HepG2 (cell line): ENCODE measurements around the gene MED22. TPM values are rescaled to one million over a fixed set of nuclear protein-coding genes. Genes with fewer than 3 reads are reported as not detected.

Experiments
- ATAC-seq: fragments of 200-7000 bp; cut with Tn5 transposase; 3 replicates; pipeline ENCODE4 v1.9.1; 2020; ENCODE audit warnings: mild to moderate bottlenecking, moderate library complexity
- BruUV-seq: library from RNA; stranded (reverse); fragments of 400-500 nt; replicated peaks from 2 replicates; lab custom pipeline; 2021; lab: Mats Ljungman, UMichigan
- CTCF ChIA-PET: fragments of 300-600 bp; formaldehyde crosslinking; extraction: SDS; loops from one replicate; lab custom pipeline; 2021; ENCODE audit warnings: low total read pairs, inconsistent platforms, low intra/inter-chr PET ratio; lab: Yijun Ruan, JAX
- POLR2A ChIA-PET: fragments of 350-600 bp; sonication (Branson Sonifier 250); formaldehyde crosslinking; loops from one replicate; lab custom pipeline; 2020; ENCODE audit warnings: antibody characterized with exemption, inconsistent platforms; lab: Yijun Ruan, JAX
- DNase-seq: peaks from one replicate; pipeline ENCODE4 v3.0.0-alpha.2; 2015; ENCODE audit warnings: low spot score
- FAIRE-seq: peaks from 3 replicates; lab custom pipeline; 2011; peaks lifted over from hg19 to GRCh38; lab: Jason Lieb, UNC
- H2AFZ ChIP-seq: one replicate; pipeline ENCODE4 v1.6.1; 2011; ENCODE audit warnings: low read length, inconsistent platforms
- H3K27ac ChIP-seq: fragments of 300-600 bp; 3 replicates; pipeline ENCODE4 v1.8.0; 2011; ENCODE audit warnings: mixed run types, mild to moderate bottlenecking, mixed read lengths, low read length, inconsistent platforms; ENCODE audit not compliant: insufficient read depth; ENCODE audit errors: extremely low read length
- H3K27me3 ChIP-seq, 2 experiments: fragments of 200-600 bp in 1 of 2; 2 replicates in 1 of 2; 3 replicates in 1 of 2; pipeline versions ENCODE4 v1.6.0 to v1.8.0; 2011; ENCODE audit warnings: low read length in 2 of 2, mild to moderate bottlenecking in 2 of 2, moderate library complexity in 2 of 2, inconsistent platforms in 1 of 2; ENCODE audit not compliant: insufficient read depth in 2 of 2, control insufficient read depth in 1 of 2
- H3K36me3 ChIP-seq, 2 experiments: fragments of 200-600 bp in 1 of 2; replicated peaks in 1 of 2; 2 replicates in 1 of 2; 3 replicates in 1 of 2; pipeline versions ENCODE4 v1.5.1 to v1.8.0; 2011; ENCODE audit warnings: low read length in 2 of 2, inconsistent platforms in 1 of 2; ENCODE audit not compliant: insufficient read depth in 2 of 2, control insufficient read depth in 1 of 2
- H3K4me1 ChIP-seq: 2 replicates; pipeline ENCODE4 v1.5.1; 2012; ENCODE audit warnings: low read length, inconsistent platforms; ENCODE audit not compliant: insufficient read depth
- H3K4me2 ChIP-seq: 2 replicates; pipeline ENCODE4 v1.6.0; 2011; ENCODE audit warnings: low read depth, low read length, inconsistent platforms
- H3K4me3 ChIP-seq, 3 experiments: fragments of 200-600 bp in 1 of 3; sonication (generic), shearing (Covaris generic) in 1 of 3; replicated peaks in 1 of 3; 2 replicates each; pipeline ENCODE4 v1.5.1; 2011 to 2016; ENCODE audit warnings: low read length in 3 of 3, inconsistent platforms in 2 of 3, low read depth in 2 of 3, mild to moderate bottlenecking in 2 of 3, control low read depth in 1 of 3, mixed read lengths in 1 of 3; ENCODE audit not compliant: insufficient read depth in 1 of 3
- H3K79me2 ChIP-seq: one replicate; pipeline ENCODE4 v1.6.1; 2011; ENCODE audit warnings: low read length, inconsistent platforms; ENCODE audit not compliant: insufficient read depth
- H3K9ac ChIP-seq: 2 replicates; pipeline ENCODE4 v1.6.0; 2011; ENCODE audit warnings: mild to moderate bottlenecking, low read depth, low read length, inconsistent platforms; ENCODE audit not compliant: insufficient read depth
- H3K9me3 ChIP-seq: 2 replicates; pipeline ENCODE4 v1.5.1; 2012; ENCODE audit warnings: mild to moderate bottlenecking, low read length
- H4K20me1 ChIP-seq: 2 replicates; pipeline ENCODE4 v1.6.0; 2011; ENCODE audit warnings: inconsistent platforms, mild to moderate bottlenecking, low read length, moderate library complexity; ENCODE audit not compliant: insufficient read depth
- BCLAF1 ChIP-seq: fragments of 450-650 bp; IDR thresholded peaks from 2 replicates; pipeline ENCODE4 v1.6.1; 2017; ENCODE audit warnings: mild to moderate bottlenecking
- HOMEZ ChIP-seq: IDR thresholded peaks from 2 replicates; pipeline ENCODE4 v1.6.1; 2016; ENCODE audit warnings: low read depth
- MIXL1 ChIP-seq: IDR thresholded peaks from 2 replicates; pipeline ENCODE4 v1.6.1; 2016
- PHF5A ChIP-seq: IDR thresholded peaks from one replicate; pipeline ENCODE4 v1.6.1; 2018; ENCODE audit warnings: low read depth, missing genetic modification reagents; ENCODE audit not compliant: unreplicated experiment
- PRDM15 ChIP-seq: sonication (generic); formaldehyde crosslinking; IDR thresholded peaks from 2 replicates; pipeline ENCODE4 v1.4.0; 2020; ENCODE audit warnings: missing genetic modification reagents
- RELA ChIP-seq: sonication (generic); formaldehyde crosslinking; IDR thresholded peaks from 2 replicates; pipeline ENCODE4 v1.4.0; 2020; ENCODE audit warnings: missing genetic modification reagents
- RXRB ChIP-seq: IDR thresholded peaks from 2 replicates; pipeline ENCODE4 v1.6.1; 2016; ENCODE audit warnings: borderline replicate concordance, missing genetic modification reagents, missing compliant biosample characterization
- SNAPC5 ChIP-seq: sonication (generic); formaldehyde crosslinking; IDR thresholded peaks from 2 replicates; pipeline ENCODE4 v1.8.1; 2023; ENCODE audit warnings: mild to moderate bottlenecking, missing genetic modification reagents, borderline replicate concordance
- ZHX1 ChIP-seq: sonication (generic); formaldehyde crosslinking; IDR thresholded peaks from 2 replicates; pipeline ENCODE4 v1.8.1; 2022; ENCODE audit warnings: low read depth, mild to moderate bottlenecking, missing genetic modification reagents
- ZIK1 ChIP-seq: sonication (generic); formaldehyde crosslinking; IDR thresholded peaks from 2 replicates; pipeline ENCODE4 v1.5.0; 2020; ENCODE audit warnings: mild to moderate bottlenecking, low read depth, missing genetic modification reagents, borderline replicate concordance
- ZNF75D ChIP-seq: sonication (generic); formaldehyde crosslinking; IDR thresholded peaks from 2 replicates; pipeline ENCODE4 v1.8.1; 2023; ENCODE audit warnings: missing genetic modification reagents, mild to moderate bottlenecking, borderline replicate concordance
- WGBS: methylation state at CpG from one replicate; pipeline ENCODE4 v1.1.6; 2017; ENCODE audit warnings: low lambda C conversion rate; 5-methylcytosine and 5-hydroxymethylcytosine counted together
- in situ Hi-C: cut with HindIII; loops from 2 replicates; pipeline ENCODE4 v1.10.0; 2017; ENCODE audit warnings: low pct_unique_long_range_greater_than_20kb; ENCODE audit not compliant: extremely low pct_ligation_motif_present
- intact Hi-C: fragments of 100-400 bp; cut with micrococcal nuclease; formaldehyde crosslinking; loops from one replicate; pipeline ENCODE4 v1.10.0; 2022; ENCODE audit not compliant: unreplicated experiment
- polyA plus RNA-seq, 8 experiments: library from polyadenylated mRNA; depleted of rRNA in 3 of 8; stranded (reverse) in 7 of 8; unstranded in 1 of 8; fragments of >200 nt; fragmentation: Illumina TruSeq in 4 of 8; extraction: Trizol in 4 of 8; gene quantifications; 2 replicates each; pipeline versions ENCODE4 v1.2.1 to v1.2.3, GENCODE V29; 2011 to 2016; ENCODE audit warnings: low read depth in 4 of 8, missing spikeins in 1 of 8, mixed read lengths in 1 of 8; ENCODE audit not compliant: insufficient read depth in 1 of 8
- total RNA-seq, 5 experiments: library from RNA; depleted of rRNA; stranded (reverse); fragments of >200 nt; fragmentation: Illumina TruSeq; extraction: Trizol; gene quantifications; 2 replicates each; pipeline ENCODE4 v1.2.3, GENCODE V29; 2016; ENCODE audit warnings: low read depth in 1 of 5

The MED22 gene
- total and polyA plus RNA-seq, 2 of the 13 experiments (the other 11 are each of a cell fraction or from before 2014, with no cell fraction given) = 15.8 to 22.1 TPM

GRCh38 chr9:133345596-133345995 is 2.3 kb downstream of the MED22 start:
- FAIRE-seq (no peak), ATAC-seq (no peak), DNase-seq (no peak)
- Histone ChIP-seq H3K4me1 (peaks cover 29% of the 10 kb centered on the region), H3K36me3 (peaks cover 13 to 64% of the 10 kb centered on the region in 2 experiments), H2AFZ (no peak overlapping the region), H3K4me3 (no peak overlapping the region), H4K20me1 (peaks cover 7% of the 10 kb centered on the region), H3K9ac (no peak overlapping the region), H3K9me3 (no peaks in the 10 kb centered on the region), H3K79me2 (peaks cover 34% of the 10 kb centered on the region), H3K27ac (no peak overlapping the region), H3K27me3 (no peaks in the 10 kb centered on the region; a peak in 1 of 5 replicates), H3K4me2 (no peak overlapping the region; the same call in 1 of the 2 replicates)
- in situ Hi-C loops (no loop called here), intact Hi-C loops (no loop called here)
- no peak for TF ChIP-seq SNAPC5 (CRISPR knock-in tag)
- no peak for TF ChIP-seq HOMEZ (CRISPR knock-in tag)
- TF ChIP-seq PHF5A (CRISPR knock-in tag) = no peak
- TF ChIP-seq MIXL1 (CRISPR knock-in tag) = no peak
- TF ChIP-seq ZHX1 = no peak
- no peak for TF ChIP-seq BCLAF1
- no peak for TF ChIP-seq ZIK1 (CRISPR knock-in tag)
- TF ChIP-seq PRDM15 = no peak
- TF ChIP-seq RELA (CRISPR knock-in tag) = no peak
- TF ChIP-seq ZNF75D (CRISPR knock-in tag) = no peak
- TF ChIP-seq RXRB (CRISPR knock-in tag) = no peak
- CTCF ChIA-PET = no interaction called here
- POLR2A ChIA-PET = no interaction called here
- no TSS peak for BruUV-seq
- WGBS = 94% methylated on average over 6 of the region's 6 CpGs
